Fibroblast of peridontal ligament (primary cell): ENCODE measurements around the gene FOSB.
A peak's percentile ranks its signal among the peaks of the same experiment; 100 is the strongest.

Source experiments
- DNase-seq: peaks from one replicate; pipeline ENCODE4 v3.0.0-alpha.2; 2010; ENCODE audit errors: extremely low read depth

Gene FOSB

GRCh38 chr19:45442778-45443461 lies 24.9 kb upstream of the FOSB start:
- peak; percentile 25 for DNase-seq

- peak; percentile 73 for DNase-seq
Measured at GRCh38 chr19:45443462-45444317, 24.1 kb upstream of the FOSB start.

GRCh38 chr19:45444318-45445041 lies 23.3 kb upstream of the FOSB start:
- peak; percentile 61 for DNase-seq

GRCh38 chr19:45445139-45445538 lies 22.7 kb upstream of the FOSB start:
- no peak for DNase-seq

GRCh38 chr19:45446295-45446694 lies 21.5 kb upstream of the FOSB start:
- peak; percentile 60 for DNase-seq

GRCh38 chr19:45446944-45447343 lies 20.9 kb upstream of the FOSB start:
- no peak for DNase-seq

- no peak for DNase-seq
Measured at GRCh38 chr19:45448425-45448756, 19.4 kb upstream of the FOSB start.

GRCh38 chr19:45448887-45449299 lies 18.9 kb upstream of the FOSB start:
- DNase-seq: no peak

- no peak for DNase-seq
Measured at GRCh38 chr19:45450012-45450333, 17.8 kb upstream of the FOSB start.

GRCh38 chr19:45451131-45451849 lies 16.5 kb upstream of the FOSB start:
- peak; percentile 66 for DNase-seq

- DNase-seq: no peak
Measured at GRCh38 chr19:45451850-45452387, 15.9 kb upstream of the FOSB start.

GRCh38 chr19:45455707-45456499 lies 11.9 kb upstream of the FOSB start:
- peak; percentile 97 for DNase-seq

- no peak for DNase-seq
Measured at GRCh38 chr19:45456500-45456815, 11.3 kb upstream of the FOSB start.

- no peak for DNase-seq
Measured at GRCh38 chr19:45457776-45458175, 10.0 kb upstream of the FOSB start.

- DNase-seq: no peak
Measured at GRCh38 chr19:45460807-45461347, 6.9 kb upstream of the FOSB start.

GRCh38 chr19:45462174-45462573 lies 5.6 kb upstream of the FOSB start:
- no peak for DNase-seq

GRCh38 chr19:45463241-45463640 lies 4.6 kb upstream of the FOSB start:
- no peak for DNase-seq

- DNase-seq: no peak
Measured at GRCh38 chr19:45464274-45464673, 3.5 kb upstream of the FOSB start.

GRCh38 chr19:45464852-45465441 lies 2.8 kb upstream of the FOSB start:
- no peak for DNase-seq

GRCh38 chr19:45467115-45467455 lies 711 bp upstream of the FOSB start:
- DNase-seq: peak; percentile 38
